Posterior cingulate gyrus (tissue), 11 donors: Measurements from ENCODE around the gene CHDH.
A peak's percentile ranks its signal among the peaks of the same experiment; 100 is the strongest.

Experiments
- DNase-seq, 10 donors: peaks; one replicate each; pipeline versions ENCODE4 v3.0.0 to v3.0.0-alpha.2; 2020 to 2021; ENCODE audit warnings: mixed read lengths in 3 of 10
- intact Hi-C: fragments of 100-400 bp; cut with DNase I; formaldehyde crosslinking; loops from one replicate; pipeline ENCODE4 v1.15.1; 2023

The CHDH gene, protein sequence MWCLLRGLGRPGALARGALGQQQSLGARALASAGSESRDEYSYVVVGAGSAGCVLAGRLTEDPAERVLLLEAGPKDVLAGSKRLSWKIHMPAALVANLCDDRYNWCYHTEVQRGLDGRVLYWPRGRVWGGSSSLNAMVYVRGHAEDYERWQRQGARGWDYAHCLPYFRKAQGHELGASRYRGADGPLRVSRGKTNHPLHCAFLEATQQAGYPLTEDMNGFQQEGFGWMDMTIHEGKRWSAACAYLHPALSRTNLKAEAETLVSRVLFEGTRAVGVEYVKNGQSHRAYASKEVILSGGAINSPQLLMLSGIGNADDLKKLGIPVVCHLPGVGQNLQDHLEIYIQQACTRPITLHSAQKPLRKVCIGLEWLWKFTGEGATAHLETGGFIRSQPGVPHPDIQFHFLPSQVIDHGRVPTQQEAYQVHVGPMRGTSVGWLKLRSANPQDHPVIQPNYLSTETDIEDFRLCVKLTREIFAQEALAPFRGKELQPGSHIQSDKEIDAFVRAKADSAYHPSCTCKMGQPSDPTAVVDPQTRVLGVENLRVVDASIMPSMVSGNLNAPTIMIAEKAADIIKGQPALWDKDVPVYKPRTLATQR

DNA sequence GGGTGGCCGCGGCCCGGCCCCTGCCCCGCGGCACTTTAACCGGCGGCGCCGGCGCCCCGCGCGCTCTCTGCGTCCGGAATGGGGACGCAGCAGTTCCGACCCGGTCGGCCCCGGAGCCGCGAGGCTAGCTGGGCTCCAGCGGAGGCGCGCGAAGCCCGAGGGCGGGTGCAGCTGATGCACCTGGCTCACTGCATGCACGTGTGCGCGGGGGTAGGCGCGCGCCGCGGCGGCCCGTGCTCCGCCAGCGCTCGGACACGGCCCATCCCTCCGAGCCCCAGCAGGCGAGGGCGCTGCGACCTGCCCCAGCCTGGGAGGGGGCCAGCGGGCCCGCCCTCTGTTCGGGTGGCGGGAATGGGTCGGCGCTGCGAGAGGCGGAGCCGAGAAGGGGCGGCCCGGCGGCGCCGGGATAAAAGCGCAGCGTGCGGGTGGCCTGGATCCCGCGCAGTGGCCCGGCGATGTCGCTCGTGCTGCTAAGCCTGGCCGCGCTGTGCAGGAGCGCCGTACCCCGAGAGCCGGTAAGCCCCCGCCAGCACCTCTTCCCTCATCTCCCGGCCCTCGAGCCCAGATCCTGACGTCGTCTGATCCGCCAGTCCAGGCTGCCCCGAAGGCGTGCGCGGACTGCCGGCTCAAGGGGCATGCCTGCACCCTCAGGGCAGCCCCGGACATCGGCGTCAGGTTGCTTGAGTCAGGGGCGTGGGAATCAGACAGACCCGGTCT is at the start of gene CHDH, which contains the start of gene IL17RB:
CHDH (minus strand) TSS at position 286 of the 717 bp plus-strand sequence. CDS start 22,411 bp downstream, outside the sequence.
IL17RB (plus strand) TSS at position 435 of the 717 bp plus-strand sequence; CDS start at position 456, 21 bp downstream.
- intact Hi-C loops: no loop called here
- peak; percentile 59 to 96 (median 78) for DNase-seq

DNA sequence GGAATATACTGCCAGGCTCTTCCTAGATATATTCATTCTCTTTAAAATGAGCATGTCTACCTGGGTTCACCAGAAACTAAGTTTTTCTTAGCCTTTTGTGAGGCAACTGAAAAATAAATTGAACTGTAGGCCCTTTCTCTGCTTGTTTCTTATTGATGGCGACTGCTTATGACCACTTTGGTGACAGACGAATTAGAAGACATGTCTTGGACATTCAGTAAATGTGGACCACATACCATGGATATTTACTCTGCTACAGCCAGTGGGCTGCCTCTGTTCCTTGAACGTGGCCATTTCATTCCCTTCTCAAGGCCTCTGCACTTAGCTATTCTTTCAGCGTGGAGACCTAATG is 46.0 kb upstream of the CHDH start:
- intact Hi-C loops: no loop called here
- no peak for DNase-seq

DNA sequence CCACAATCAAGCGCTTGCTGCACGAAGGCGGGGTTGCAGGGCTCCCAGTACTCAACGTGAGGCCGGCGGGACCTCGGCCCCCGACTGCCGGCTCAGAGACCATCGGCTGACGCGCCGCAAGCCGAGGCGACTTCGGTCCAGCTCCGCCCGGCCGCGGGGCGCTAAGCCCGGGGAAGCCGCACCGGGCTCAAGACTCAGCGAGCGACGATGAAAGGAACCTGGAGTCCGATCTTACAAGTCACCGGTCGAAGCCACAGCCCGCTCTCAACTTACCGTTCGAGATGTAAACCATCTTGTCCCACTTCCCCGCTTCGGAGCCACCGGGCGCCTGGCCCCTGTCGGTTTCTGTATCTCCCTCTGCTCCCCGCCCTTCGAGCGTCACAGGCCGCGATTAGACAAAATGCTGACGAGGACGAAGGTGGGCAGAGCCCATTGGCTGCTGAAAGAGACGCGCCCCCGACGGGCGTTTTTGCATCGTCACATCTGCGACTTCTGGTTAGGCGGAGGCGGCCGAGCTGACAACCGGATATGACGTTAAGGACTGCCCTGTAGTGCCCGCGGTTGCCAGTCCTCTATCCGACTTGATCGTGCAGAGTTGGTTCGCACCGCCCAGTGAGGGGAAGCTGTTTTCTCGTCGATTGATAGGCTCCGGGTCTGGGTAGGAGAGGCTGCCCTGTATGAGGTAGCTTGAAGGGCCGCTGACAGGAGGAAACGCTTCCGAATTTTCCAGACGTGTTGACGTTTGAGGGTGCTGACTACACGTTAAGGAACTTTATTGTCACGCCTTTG is 45.5 kb upstream of the CHDH start, which contains the start of gene SELENOK:
SELENOK (minus strand) TSS at position 363 of the 789 bp plus-strand sequence.
- intact Hi-C loops: loop anchor here (1.0 kb wide), 1 partner anchor 9 kb away; the partner anchor contains the start of gene ACTR8
- peak; percentile 97 to 100 (median 99) for DNase-seq

DNA sequence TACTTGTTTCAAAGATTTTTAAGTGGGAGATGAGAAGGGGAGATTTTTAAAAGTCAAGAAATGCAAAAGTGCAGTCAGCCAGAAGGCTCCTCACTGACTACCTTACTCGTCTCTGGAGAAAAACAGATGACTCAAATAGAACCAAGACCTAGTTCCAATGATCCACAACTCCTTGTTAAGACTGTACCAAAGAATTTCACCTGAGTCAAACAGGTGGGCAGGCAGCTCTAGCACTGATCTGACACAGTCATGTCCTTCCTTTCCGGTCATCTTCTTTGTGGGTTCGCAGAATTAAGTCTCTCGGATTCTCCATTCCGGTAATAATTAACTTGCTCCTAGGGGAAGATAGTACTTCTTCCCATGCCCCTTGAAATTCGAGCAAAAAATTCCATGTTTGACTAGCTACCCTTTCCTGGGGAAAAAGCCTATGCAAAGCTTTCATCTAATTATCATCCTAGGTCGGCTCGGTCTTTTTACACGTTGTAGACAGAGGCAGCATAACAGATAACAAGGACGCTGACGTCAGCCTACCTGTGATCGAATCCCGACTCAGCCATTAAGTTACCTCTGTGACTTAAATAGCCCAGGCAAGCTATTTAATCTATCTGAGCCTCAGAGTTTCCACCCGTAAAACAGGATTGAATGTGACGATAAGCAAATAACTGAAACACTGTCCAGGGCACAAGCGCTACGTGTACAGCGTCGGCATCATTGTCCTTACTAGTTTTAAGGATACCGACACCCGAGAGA is 44.7 kb upstream of the CHDH start:
- DNase-seq: no peak

DNA sequence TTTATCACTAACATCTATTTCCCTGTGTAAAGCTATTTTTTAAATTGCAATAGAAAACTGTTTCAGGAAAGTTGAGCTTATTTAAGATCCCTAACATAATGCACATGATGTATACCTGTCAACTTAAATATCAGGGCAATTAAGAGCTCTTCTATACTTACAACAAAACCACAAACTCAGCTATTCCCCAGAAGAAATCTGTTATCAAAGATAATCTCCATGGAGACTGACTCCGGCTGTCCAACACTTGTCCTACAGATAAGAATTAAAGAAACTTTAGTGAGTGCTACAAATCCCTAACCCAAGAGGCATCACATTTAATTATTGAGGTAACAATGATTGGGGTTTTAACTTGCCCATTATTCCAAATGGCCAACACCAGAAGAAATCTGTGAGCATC is 42.0 kb upstream of the CHDH start:
- intact Hi-C loops: no loop called here
- DNase-seq: no peak

More for the DNA sequence above, 44.7 kb upstream of the CHDH start:
- intact Hi-C loops: loop anchor here (1.0 kb wide), 1 partner anchor 9 kb away; the partner anchor contains the start of gene ACTR8

DNA sequence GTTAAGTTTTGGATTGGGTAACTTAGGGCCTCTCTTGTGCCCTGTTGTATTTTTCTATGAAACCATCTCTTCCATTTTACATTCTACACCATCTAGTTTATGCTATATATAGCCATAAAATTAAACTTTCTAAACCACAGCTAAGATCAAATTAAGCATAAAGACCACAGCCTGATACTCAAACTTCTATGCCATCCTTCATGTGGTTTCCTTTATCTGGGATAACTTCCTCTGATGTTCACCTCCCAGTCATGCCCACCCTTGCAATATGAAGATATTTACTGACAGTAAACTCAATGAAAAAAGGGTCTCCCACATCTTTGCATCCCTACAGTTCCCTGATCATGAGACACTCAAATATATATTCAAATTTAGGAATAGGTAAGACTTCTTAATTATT is 41.2 kb upstream of the CHDH start:
- no peak for DNase-seq
- intact Hi-C loops: no loop called here

DNA sequence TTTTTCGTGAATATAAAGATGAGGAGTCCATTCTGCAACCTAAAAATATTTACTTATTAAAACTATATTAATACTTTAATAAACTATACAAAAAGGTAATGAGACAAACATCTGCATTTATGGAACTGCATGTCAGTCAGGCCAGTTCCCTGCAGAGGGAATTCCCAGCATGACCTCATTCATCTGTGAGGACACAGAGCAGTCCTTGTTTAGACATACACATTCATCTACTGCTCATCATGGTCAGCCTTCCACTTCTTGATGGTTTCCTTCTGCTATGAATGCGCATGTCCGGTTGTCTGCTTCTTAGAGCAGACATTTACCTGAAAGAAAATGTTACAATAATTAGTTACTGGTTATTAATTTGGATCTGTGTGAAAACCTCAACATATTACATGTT is 39.0 kb upstream of the CHDH start:
- intact Hi-C loops: no loop called here
- peak in 2 of 10 donors; percentile 17 to 19 for DNase-seq

DNA sequence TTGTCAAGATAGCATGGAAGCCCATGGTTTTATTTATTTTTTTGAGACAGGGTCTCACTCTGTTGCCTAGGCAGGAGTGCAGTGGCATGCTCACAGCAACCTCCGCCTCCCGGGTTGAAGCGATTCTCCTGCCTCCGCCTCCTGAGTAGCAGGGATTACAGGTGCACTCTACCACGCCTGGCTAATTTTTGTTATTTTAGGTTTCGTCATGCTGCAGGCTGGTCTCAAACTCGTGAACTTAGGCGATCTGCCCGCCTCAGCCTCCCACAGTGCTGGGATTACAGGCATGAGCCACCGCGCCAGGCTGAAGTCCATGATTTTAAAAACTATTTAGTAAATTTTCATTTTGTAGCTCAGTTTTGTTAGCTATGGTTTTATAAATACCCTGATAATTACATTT is 38.4 kb upstream of the CHDH start:
- intact Hi-C loops: no loop called here
- DNase-seq: peak in 2 of 10 donors; percentile 56 to 59

DNA sequence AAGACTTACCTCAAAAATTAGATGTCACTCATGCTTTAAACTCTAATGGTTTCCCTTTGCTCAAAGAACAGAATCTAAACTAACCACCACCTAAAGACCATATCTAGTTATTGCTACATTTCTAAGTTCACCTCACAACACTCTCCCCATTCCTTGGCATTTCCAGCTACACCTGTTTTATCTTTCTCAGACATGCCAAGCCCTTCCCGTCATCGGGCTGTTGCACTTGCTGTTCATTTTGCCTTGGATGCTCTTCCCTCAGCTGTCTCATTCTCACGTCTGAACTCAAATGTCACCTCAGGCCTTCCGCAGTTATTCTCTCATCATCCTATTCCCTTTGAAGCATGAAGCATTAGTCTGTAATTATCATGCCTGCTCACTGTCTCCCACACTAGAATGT is 36.8 kb upstream of the CHDH start:
- no peak for DNase-seq
- intact Hi-C loops: no loop called here

DNA sequence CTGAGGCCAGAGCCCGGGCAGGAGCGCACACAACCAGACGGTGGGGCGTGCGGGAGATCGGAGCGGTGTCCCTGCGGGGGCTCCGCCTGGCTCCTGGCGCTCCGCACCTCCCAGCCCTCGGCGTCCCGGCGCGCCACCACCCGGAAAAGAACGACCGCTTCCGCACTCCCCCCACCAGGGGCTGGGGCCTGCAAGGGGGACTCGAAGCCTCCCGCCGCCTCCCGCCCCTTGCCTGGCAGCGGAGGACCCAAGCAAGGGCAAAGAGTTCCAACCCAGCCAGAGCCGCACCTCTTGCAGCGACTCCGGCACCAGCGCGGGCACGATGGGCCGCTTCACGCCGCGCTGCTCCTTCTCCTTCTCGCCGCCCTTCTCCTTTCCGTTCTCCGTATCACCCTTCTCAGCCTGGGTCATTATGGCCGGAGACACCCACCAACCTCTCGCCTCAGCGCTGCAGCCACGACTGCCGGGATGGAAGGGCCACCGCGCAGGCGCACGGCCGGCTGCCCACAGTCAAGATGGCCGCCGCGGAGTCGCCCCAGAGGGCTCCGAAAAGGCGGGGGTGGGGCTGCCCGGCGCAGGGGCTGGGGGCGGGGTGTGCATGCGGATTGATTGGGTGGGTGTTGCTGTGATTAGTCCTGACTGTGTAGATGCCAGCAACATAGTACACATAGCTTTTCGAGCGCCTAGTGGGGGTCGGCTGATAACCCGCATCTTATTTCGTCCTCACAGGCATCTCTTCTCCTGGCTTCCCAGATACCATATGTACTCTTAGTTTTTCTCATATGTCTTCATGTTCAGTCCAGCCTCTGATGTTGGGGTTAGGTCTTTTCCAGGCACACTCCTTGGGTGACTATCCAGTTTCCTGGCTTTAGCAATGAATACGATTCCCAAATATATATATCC is 35.7 kb upstream of the CHDH start, which contains the start of gene ACTR8:
ACTR8 (minus strand) TSS at position 462 of the 903 bp plus-strand sequence; CDS start at position 411, 51 bp downstream.
- peak; percentile 82 to 98 (median 88) for DNase-seq
- intact Hi-C loops: loop anchor here (1.0 to 2.0 kb wide), 2 partner anchors 9 to 535 kb away; partner anchors contain the start of genes DCP1A and SELENOK

DNA sequence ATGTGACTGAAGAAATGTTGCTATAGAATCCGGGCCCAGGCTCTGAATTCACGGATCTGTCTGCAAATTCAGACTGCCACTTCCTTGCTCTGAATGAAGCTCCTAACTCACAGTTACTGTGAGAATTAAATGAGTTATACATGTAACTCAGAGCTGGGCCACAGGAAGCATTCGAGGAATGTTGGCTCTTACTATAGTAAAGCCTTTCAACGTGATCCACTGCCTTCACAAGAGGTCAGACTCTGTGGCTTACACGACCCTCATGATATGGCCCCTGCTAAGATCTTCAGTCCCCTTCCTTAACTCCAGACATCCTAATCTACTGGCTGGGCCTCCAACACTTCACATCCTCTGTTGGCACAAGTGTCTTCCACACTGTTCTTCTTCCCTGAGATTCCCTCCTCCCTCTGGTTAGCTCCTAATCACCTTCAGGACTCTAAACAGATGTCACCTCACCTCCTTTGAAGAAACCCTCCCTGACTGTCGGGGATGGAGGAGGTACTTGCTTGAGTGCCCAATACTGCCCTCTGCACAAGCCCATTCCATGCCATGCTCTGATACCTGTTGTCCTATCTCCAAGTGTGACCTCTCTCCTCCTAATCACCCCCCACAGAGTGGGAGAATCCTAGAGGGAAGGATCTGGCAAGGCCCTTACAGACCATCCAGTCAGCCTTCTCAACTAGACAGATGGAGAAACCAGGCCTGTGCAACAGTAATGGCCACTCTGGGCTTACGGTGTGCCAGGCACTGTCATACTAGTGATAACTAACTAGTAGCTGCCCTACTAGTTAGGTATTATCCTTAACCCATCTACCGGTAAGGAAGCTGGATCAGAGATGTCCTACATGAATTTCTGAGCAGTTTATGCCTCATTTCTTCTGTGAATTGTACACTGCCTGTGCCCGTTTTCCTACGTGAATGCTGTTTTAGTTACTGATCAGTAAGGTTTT is 34.5 kb upstream of the CHDH start:
- DNase-seq: no peak
- intact Hi-C loops: loop anchor here (2.0 kb wide), 1 partner anchor 534 kb away; the partner anchor contains the start of gene DCP1A

DNA sequence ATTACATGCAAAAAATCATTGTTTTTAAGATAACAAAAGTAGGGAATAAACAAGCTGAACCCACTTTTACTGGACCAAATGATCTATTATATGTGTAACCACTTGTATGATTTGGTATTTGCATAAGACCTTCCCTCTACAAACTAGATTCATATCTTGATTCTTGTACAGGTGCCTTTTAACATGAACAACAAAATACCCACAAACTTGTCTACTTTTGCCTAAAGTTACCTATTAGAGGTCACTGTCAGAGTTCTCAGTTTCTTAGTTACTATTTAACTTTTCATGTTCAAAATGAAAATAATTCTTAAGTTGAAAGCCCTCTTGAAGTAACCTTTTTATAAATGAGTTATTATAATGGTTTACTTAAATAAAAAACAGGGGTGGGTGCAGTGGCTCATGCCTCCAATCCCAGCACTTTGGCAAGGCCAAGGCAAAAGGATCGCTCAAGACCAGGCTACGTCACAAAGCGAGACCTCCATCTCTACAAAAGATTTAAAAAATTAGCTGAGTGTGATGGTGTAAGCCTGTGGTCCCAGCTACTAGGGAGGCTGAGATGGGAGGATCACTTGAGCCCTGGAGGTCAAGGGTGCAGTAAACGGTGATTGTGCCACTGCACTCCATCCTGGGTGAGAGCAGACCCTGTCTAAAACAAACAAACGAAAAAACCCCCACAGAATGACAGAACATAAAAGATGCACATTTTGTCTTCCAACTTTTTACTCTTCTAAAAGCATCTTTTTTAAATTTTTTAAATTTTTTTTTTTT is 19.7 kb upstream of the CHDH start:
- intact Hi-C loops: no loop called here
- no peak for DNase-seq

DNA sequence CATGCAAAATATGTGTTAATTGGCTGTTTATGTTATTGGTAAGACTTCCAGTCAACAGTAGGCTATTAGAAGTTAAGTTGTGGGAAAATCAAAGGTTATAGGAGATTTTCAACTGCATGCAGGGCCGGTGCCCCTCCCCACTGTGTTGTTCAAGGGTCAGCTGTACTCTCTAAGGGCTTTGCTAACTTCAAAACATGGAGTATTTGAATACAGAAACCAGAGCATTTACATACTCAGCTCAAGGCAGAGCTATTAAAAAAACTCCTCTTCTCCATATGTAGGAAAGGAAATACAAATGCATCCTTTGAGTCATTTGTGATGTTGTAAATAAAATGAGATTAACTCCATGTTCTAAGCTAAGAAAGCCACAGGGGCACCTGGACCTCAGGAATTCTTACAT is 16.9 kb upstream of the CHDH start:
- DNase-seq: no peak
- intact Hi-C loops: no loop called here

DNA sequence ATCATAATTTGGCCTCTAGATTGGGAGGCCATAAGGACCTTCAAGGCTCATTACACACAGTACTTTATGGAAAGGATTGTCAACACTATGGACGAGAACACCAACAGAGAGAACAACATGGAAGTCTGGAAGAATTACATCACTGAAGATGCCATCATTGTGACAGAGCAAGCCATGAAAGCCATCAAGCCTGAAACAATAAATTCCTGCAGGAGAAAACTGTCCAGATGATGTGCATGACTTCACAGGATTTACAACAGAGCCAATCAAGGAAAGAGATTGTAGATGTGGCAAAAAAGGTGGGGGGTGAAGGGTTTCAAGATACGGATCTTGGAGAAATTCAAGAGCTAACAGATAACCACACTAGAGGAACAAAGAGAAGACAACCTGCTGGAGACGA is 16.0 kb upstream of the CHDH start:
- intact Hi-C loops: no loop called here
- no peak for DNase-seq

DNA sequence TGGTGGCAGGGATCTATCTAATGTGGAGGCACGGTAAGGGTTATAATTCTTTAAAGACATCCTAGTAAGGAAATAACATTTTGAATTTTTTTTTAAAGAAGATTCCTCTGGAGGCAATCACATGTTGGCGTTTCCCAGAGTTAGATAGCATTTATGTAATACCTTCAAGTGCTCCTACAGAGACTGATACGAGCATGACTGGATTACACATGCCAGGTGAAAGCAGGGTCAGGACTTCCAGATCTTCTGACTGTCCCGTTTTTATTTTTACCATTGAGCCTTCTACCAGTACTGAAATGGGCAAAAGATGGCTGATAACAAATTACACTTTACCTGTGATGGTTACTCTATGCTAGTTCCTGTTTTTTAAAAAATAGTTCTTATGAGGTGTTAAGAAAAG is 14.0 kb upstream of the CHDH start:
- intact Hi-C loops: no loop called here
- no peak for DNase-seq

DNA sequence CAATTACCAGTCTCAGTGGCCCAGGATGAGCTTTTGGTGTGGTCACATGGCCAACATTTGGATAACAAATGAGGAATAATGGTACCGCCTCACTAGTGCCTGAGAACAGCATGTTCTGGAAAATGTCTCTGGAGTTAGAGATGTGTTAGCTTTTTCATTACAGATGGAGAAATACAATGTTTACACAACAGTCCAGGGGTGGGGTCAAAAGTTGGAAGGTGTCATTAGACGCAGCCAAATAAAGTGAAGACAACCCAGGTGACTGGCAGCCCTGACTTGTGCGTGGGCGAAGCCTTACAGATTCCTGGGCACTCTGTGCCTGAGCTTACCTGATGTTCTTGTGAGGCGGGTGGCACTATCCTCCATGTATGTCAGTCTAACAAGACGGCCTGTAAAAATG is 13.0 kb upstream of the CHDH start:
- peak in 1 of 10 donors; percentile 32 for DNase-seq
- intact Hi-C loops: no loop called here
